Activated B cell treated with CpG ODN at 0.5 μM for 24 hours (primary cell): ENCODE data around the gene TANGO2. TPM values are rescaled to one million over a fixed set of nuclear protein-coding genes. Genes with fewer than 3 reads are reported as not detected.

Experiments
- ATAC-seq: fragments of 200-7000 bp; cut with Tn5 transposase; one replicate; pipeline ENCODE4 v1.10.0; 2021; ENCODE audit warnings: low read depth, mild to moderate bottlenecking, moderate library complexity
- CTCF ChIA-PET: fragments of 350-600 bp; sonication (Branson Sonifier 250); formaldehyde crosslinking; loops from one replicate; lab custom pipeline; 2021; ENCODE audit warnings: antibody characterized with exemption; lab: Charles Lee
- POLR2A ChIA-PET: fragments of 350-600 bp; sonication (Branson Sonifier 250); formaldehyde crosslinking; loops from one replicate; lab custom pipeline; 2021; ENCODE audit warnings: antibody characterized with exemption; lab: Charles Lee
- DNase-seq: peaks from one replicate; pipeline ENCODE4 v3.0.0; 2022
- H3K27ac Mint-ChIP-seq: one replicate; pipeline ENCODE4 v1.8.0; 2020; ENCODE audit warnings: mixed read lengths
- H3K27me3 Mint-ChIP-seq: one replicate; pipeline ENCODE4 v1.8.0; 2021; ENCODE audit warnings: mixed read lengths
- H3K36me3 Mint-ChIP-seq: one replicate; pipeline ENCODE4 v1.8.0; 2021; ENCODE audit warnings: low read depth, mixed read lengths
- H3K4me1 Mint-ChIP-seq: one replicate; pipeline ENCODE4 v1.8.0; 2021; ENCODE audit warnings: mixed read lengths
- H3K4me3 Mint-ChIP-seq: one replicate; pipeline ENCODE4 v1.8.0; 2020; ENCODE audit warnings: mild to moderate bottlenecking, mixed read lengths
- H3K9me3 Mint-ChIP-seq: one replicate; pipeline ENCODE4 v1.8.0; 2020; ENCODE audit warnings: mixed read lengths
- intact Hi-C: fragments of 100-400 bp; cut with micrococcal nuclease; formaldehyde crosslinking; loops from one replicate; pipeline ENCODE4 v1.15.1; 2024
- total RNA-seq: library from RNA; stranded (reverse); gene quantifications from 2 replicates; pipeline ENCODE4 v1.2.3, GENCODE V29; 2022
- TF ChIP-seq, protein P1 (sequence below): fragments of 200-600 bp; IDR thresholded peaks from one replicate; pipeline ENCODE4 v1.8.0; 2022; ENCODE audit warnings: antibody characterized with exemption, mild to moderate bottlenecking

TANGO2 gene
- total RNA-seq, 1 donor from 2014 or later, result 47.2 TPM

DNA sequence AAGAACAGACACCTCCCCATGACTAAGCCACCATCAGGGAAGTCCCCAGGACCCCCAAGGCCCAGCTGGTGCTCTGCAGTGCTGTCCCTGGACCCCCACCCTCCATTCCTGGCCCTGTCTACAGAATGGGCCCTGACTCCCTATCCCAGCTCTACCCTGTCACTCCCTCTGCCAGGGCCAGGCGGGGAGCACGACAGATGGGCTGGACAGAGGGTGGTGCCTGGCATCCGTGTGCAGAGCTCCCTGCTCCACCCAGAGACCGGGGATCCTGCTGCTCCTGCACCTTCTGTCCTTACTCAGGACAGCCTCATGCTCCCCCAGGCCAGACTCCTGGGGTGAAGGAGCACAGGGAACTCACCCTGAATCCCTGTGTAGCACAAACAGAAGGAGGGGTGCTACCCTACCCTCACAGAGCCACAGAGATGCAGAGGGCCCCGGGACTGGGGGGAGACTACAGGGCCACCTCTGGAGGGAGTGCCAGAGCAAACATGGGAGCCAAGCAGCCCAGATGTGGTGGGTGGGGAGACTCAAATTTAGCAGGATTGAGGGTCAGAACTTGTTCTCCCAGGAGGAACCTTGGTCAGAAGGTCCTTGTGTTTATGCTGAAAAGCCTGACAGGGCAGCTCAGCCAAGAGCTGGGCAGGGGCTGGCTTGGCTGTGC, 6.3 kb upstream of the TANGO2 start:
- no peak for ATAC-seq
- Mint-ChIP-seq H3K36me3 (no peaks in the 10 kb centered on the region), H3K27ac (no peak overlapping the region), H3K4me1 (peaks cover 8% of the 10 kb centered on the region), H3K27me3 (no peaks in the 10 kb centered on the region), H3K4me3 (no peak overlapping the region), H3K9me3 (no peaks in the 10 kb centered on the region)
- no peak for DNase-seq
- TF ChIP-seq, protein P1, sequence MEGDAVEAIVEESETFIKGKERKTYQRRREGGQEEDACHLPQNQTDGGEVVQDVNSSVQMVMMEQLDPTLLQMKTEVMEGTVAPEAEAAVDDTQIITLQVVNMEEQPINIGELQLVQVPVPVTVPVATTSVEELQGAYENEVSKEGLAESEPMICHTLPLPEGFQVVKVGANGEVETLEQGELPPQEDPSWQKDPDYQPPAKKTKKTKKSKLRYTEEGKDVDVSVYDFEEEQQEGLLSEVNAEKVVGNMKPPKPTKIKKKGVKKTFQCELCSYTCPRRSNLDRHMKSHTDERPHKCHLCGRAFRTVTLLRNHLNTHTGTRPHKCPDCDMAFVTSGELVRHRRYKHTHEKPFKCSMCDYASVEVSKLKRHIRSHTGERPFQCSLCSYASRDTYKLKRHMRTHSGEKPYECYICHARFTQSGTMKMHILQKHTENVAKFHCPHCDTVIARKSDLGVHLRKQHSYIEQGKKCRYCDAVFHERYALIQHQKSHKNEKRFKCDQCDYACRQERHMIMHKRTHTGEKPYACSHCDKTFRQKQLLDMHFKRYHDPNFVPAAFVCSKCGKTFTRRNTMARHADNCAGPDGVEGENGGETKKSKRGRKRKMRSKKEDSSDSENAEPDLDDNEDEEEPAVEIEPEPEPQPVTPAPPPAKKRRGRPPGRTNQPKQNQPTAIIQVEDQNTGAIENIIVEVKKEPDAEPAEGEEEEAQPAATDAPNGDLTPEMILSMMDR, result no peak
- POLR2A ChIA-PET, result no interaction called here
- intact Hi-C loops, result no loop called here
- CTCF ChIA-PET, result interaction anchor here (1.9 to 3.3 kb wide), 2 partner anchors 44 to 284 kb away, joined by 6 to 33 read pairs; no protein-coding TSS in a partner anchor

DNA sequence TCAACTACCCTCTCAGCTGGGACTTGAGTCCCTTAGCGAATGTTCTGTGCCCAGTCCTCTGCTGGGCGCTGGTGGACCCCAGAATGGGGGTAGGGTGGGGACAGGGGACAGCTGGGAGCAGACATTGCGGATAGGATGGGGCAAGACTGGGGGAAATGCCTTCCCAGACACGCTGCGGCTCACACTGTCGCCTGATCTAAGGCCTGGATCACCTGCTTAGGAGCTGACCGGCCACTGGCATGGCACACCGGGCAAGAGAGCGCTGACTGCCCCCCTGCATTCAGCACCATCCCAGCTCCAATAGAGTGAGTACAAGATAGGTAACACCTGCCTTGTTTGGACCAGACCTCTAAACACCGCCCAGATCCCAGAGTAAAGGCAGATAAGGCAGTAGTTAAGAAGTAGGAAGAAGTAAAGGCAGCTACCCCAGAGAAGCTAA, 5.7 kb upstream of the TANGO2 start:
- Mint-ChIP-seq H3K4me3 (peak overlapping the region; percentile 64), H3K4me1 (peaks cover 11% of the 10 kb centered on the region), H3K9me3 (no peaks in the 10 kb centered on the region), H3K27ac (no peak overlapping the region), H3K27me3 (no peaks in the 10 kb centered on the region), H3K36me3 (no peaks in the 10 kb centered on the region)
- DNase-seq, result no peak
- TF ChIP-seq, protein P1, result no peak
- CTCF ChIA-PET, result interaction anchor here (1.9 to 3.3 kb wide), 2 partner anchors 44 to 285 kb away, joined by 6 to 33 read pairs; no protein-coding TSS in a partner anchor
- ATAC-seq, result no peak
- POLR2A ChIA-PET, result interaction anchor here (0.7 kb wide), 1 partner anchor 59 kb away, joined by 3 read pairs; no protein-coding TSS in a partner anchor
- intact Hi-C loops, result no loop called here

DNA sequence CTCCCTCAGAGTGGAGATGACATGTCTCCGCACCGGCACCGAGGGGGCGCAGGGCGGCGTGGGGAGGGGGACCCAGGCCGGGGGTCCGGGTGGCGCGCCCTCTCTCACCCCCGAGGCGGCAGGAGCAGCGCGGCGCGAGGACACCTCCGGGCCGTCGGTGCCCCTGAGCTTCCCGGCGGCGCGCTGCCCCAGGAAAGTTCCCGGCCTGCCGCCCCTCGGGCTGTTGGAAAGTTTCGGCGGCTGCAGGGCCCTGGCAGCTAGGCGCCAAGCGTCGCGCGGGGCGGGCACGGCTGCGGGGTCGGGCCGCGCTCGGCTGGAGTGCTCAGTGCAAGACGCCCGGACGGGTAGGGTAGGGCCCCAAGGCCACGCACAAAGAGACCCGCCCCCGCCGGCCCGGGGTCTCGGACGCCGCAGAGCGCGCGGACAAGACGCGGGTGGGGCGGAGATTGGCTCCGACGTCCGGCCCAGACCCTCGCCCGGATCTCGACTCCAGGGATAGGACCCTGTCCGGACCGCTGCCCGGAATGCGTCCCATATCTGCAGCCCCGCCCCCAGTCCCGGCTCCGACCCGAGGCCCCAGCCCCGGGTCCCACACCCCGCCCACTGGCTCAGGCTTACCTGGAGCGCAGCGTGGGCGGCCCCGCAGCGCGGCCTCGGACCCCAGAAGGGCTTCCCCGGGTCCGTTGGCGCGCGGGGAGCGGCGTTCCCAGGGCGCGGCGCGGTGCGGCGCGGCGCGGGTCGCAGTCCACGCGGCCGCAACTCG, 4.8 kb upstream of the TANGO2 start:
- no peak overlapping the region for H3K4me3 Mint-ChIP-seq

DNA sequence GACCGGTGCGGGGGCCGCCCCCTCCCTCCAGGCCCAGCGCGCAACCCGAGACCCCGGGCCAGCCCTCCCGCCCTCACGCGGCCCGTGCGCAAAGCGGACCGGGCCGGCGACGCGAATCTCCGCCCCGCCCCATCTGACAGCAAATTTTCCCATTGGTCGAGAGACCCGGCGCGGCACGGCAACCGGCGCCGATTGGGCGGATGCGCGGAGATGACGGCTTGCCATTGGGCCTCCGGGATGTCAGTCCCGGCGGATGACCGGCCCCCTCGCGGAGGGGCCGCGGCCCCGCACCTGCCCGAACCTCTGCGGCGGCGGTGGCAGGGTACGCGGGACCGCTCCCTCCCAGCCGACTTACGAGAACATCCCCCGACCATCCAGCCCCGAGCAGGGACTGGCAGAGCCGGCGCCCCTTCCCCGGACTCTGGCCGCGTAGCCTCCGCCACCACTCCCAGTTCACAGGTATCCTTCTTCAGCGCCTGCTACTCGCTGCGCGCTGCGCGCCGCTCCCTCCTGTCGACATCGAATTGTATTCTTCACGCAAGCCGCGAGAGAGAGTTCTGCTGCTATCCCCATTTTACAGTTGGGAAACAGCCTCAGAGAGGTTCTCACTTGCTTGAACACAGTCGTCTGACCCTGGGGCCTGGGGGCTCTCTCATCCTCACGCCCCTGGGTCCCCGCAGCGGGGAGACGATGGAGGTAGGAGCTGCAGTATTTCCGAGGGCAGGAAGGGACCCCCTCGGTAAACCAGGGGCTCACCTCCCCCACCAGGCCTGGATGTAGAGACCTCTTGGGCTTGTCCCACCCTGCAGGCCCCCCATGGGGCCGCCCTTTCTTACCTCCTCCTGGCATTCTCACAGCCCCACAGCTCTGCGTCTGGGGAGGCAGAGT, 3.9 kb upstream of the TANGO2 start, which contains the start of gene ARVCF:
Gene ARVCF (minus strand): TSS at position 90 of the 888 bp plus-strand sequence. CDS start 26,029 bp downstream, outside the sequence.
- intact Hi-C loops, result loop anchor here (1.0 to 2.0 kb wide), 4 partner anchors 16 to 100 kb away; partner anchors contain the start of genes COMT, TRMT2A and TXNRD2
- POLR2A ChIA-PET, result no interaction called here
- Mint-ChIP-seq H3K4me3 (peak within 1 kb of the TSS; percentile 87), H3K9me3 (no peaks in the 10 kb centered on the region), H3K27me3 (no peaks in the 10 kb centered on the region), H3K36me3 (peaks cover 4% of the 10 kb centered on the region), H3K27ac (peak within 1 kb of the TSS; percentile 53), H3K4me1 (peaks cover 21% of the 10 kb centered on the region)
- TF ChIP-seq, protein P1, result no peak
- CTCF ChIA-PET, result no interaction called here
- DNase-seq (peak; percentile 94), ATAC-seq (peak; percentile 67)

More for the DNA sequence above, 4.8 kb upstream of the TANGO2 start:
- peaks cover 15% of the 10 kb centered on the region for H3K4me1 Mint-ChIP-seq
- TF ChIP-seq, protein P1, result no peak
- no peak overlapping the region for H3K27ac Mint-ChIP-seq
- CTCF ChIA-PET, result interaction anchor here (0.6 to 1.9 kb wide), 2 partner anchors 48 to 286 kb away, joined by 3 to 6 read pairs; no protein-coding TSS in a partner anchor
- no peaks in the 10 kb centered on the region for H3K27me3 Mint-ChIP-seq
- ATAC-seq, result no peak
- POLR2A ChIA-PET, result interaction anchor here (0.7 kb wide), 1 partner anchor 60 kb away, joined by 3 read pairs; no protein-coding TSS in a partner anchor
- DNase-seq, result peak; percentile 52
- intact Hi-C loops, result loop anchor here (1.0 to 2.0 kb wide), 4 partner anchors 17 to 101 kb away; partner anchors contain the start of genes COMT, TRMT2A and TXNRD2
- H3K36me3 Mint-ChIP-seq, result peaks cover under 1% of the 10 kb centered on the region
- no peaks in the 10 kb centered on the region for H3K9me3 Mint-ChIP-seq
